K562 (cell line): Measurements from ENCODE around the gene SLC22A4. TPM values are rescaled to one million over a fixed set of nuclear protein-coding genes. Genes with fewer than 3 reads are reported as not detected.
A peak's percentile ranks its signal among the peaks of the same experiment; 100 is the strongest.

Source experiments
- ATAC-seq: fragments of 200-7000 bp; cut with Tn5 transposase; 3 replicates; pipeline ENCODE4 v1.9.1; 2020; ENCODE audit warnings: moderate library complexity
- BruUV-seq: library from RNA; stranded (reverse); fragments of 400-500 nt; replicated peaks from 2 replicates; lab custom pipeline; 2021; lab: Mats Ljungman, UMichigan
- CTCF ChIA-PET: fragments of 300-600 bp; formaldehyde crosslinking; extraction: SDS; loops from one replicate; lab custom pipeline; 2021; ENCODE audit warnings: low intra/inter-chr PET ratio; lab: Yijun Ruan, JAX
- POLR2A ChIA-PET: fragments of 300-600, 350-650 bp; sonication (Branson Sonifier 250); formaldehyde crosslinking; extraction: SDS; loops from one replicate; lab custom pipeline; 2021; ENCODE audit warnings: antibody characterized with exemption, inconsistent platforms; lab: Yijun Ruan, JAX
- DNase-seq, 4 experiments: peaks; one replicate each; pipeline versions ENCODE4 v3.0.0 to v3.0.0-alpha.2; 2011 to 2018; ENCODE audit warnings: low spot score in 3 of 4, mixed read lengths in 3 of 4; ENCODE audit errors: extremely low read depth in 1 of 4
- FAIRE-seq: peaks from 2 replicates; lab custom pipeline; 2011; peaks lifted over from hg19 to GRCh38; lab: Jason Lieb, UNC
- H2AFZ ChIP-seq: 2 replicates; pipeline ENCODE4 v1.6.0; 2011; ENCODE audit warnings: low read depth, low read length, control low read depth, inconsistent platforms
- H3K27ac ChIP-seq: fragments of 200-600 bp; 3 replicates; pipeline ENCODE4 v1.8.0; 2011; ENCODE audit warnings: low read depth, mild to moderate bottlenecking, control low read depth, inconsistent platforms, low read length, moderate library complexity, mixed read lengths; ENCODE audit errors: extremely low read depth
- H3K27me3 ChIP-seq, 2 experiments: fragments of 300-600 bp in 1 of 2; 2 replicates in 1 of 2; 3 replicates in 1 of 2; pipeline versions ENCODE4 v1.6.0 to v1.8.0; 2011; ENCODE audit warnings: inconsistent platforms in 2 of 2, low read length in 2 of 2, mild to moderate bottlenecking in 1 of 2, mixed read lengths in 1 of 2, moderate library complexity in 1 of 2; ENCODE audit not compliant: control insufficient read depth in 2 of 2, insufficient read depth in 2 of 2
- H3K36me3 ChIP-seq: fragments of 300-600 bp; 3 replicates; pipeline ENCODE4 v1.8.0; 2011; ENCODE audit warnings: mild to moderate bottlenecking, low read length, inconsistent platforms; ENCODE audit not compliant: control insufficient read depth, insufficient read depth
- H3K4me1 ChIP-seq, 2 experiments: fragments of 200-600 bp in 1 of 2; replicated peaks in 1 of 2; 2 replicates in 1 of 2; 3 replicates in 1 of 2; pipeline versions ENCODE4 v1.5.1 to v1.8.0; 2011; ENCODE audit warnings: inconsistent platforms in 2 of 2, low read length in 2 of 2, mild to moderate bottlenecking in 1 of 2, mixed read lengths in 1 of 2, moderate library complexity in 1 of 2; ENCODE audit not compliant: control insufficient read depth in 2 of 2, insufficient read depth in 2 of 2
- H3K4me2 ChIP-seq: 2 replicates; pipeline ENCODE4 v1.6.1; 2011; ENCODE audit warnings: low read length, control low read depth, inconsistent platforms, mixed read lengths; ENCODE audit not compliant: insufficient read depth
- H3K4me3 ChIP-seq: fragments of 200-600 bp; sonication (generic), shearing (Covaris generic); 2 replicates; pipeline ENCODE4 v1.5.1; 2016; ENCODE audit warnings: control low read depth, inconsistent platforms
- H3K79me2 ChIP-seq: fragments of 200-600 bp; 3 replicates; pipeline ENCODE4 v1.8.0; 2011; ENCODE audit warnings: low read length, inconsistent platforms; ENCODE audit not compliant: control insufficient read depth, insufficient read depth
- H3K9ac ChIP-seq, 2 experiments: 2 replicates each; pipeline versions ENCODE4 v1.6.0 to v1.6.1; 2011; ENCODE audit warnings: low read depth in 2 of 2, low read length in 2 of 2, control low read depth in 1 of 2, inconsistent platforms in 1 of 2, mild to moderate bottlenecking in 1 of 2, mixed read lengths in 1 of 2; ENCODE audit not compliant: insufficient read depth in 1 of 2
- H3K9me1 ChIP-seq: one replicate; pipeline ENCODE4 v1.6.0; 2011; ENCODE audit warnings: inconsistent platforms, mild to moderate bottlenecking, low read length, moderate library complexity; ENCODE audit not compliant: control insufficient read depth, insufficient read depth
- H3K9me3 ChIP-seq: replicated peaks from 2 replicates; pipeline ENCODE4 v1.5.1; 2011; ENCODE audit warnings: low read depth, low read length, inconsistent platforms; ENCODE audit not compliant: control insufficient read depth, insufficient read depth
- H4K20me1 ChIP-seq: replicated peaks from 2 replicates; pipeline ENCODE4 v1.6.1; 2011; ENCODE audit warnings: low read length, inconsistent platforms, mixed read lengths; ENCODE audit not compliant: control insufficient read depth, insufficient read depth
- BHLHE40 ChIP-seq: IDR thresholded peaks from 2 replicates; pipeline ENCODE4 v1.6.1; 2011; ENCODE audit warnings: low read length, improper control_type of control experiment
- HMGN3 ChIP-seq: IDR thresholded peaks from 2 replicates; pipeline ENCODE4 v1.6.1; 2011; ENCODE audit warnings: borderline replicate concordance, low read depth, mild to moderate bottlenecking, mixed read lengths, low read length; ENCODE audit not compliant: insufficient read length; ENCODE audit errors: extremely low read depth
- L3MBTL2 ChIP-seq: fragments of 450-650 bp; IDR thresholded peaks from 2 replicates; pipeline ENCODE4 v1.6.1; 2016; ENCODE audit warnings: mild to moderate bottlenecking, moderate library complexity
- POLR2G ChIP-seq: fragments of 200-400 bp; formaldehyde crosslinking; IDR thresholded peaks from 2 replicates; pipeline ENCODE4 v1.6.1; 2017; ENCODE audit warnings: low read depth, mild to moderate bottlenecking, antibody characterized with exemption, low read length, moderate library complexity
- RBFOX2 ChIP-seq: fragments of 200-400 bp; formaldehyde crosslinking; IDR thresholded peaks from 2 replicates; pipeline ENCODE4 v1.6.1; 2017; ENCODE audit warnings: low read depth, mild to moderate bottlenecking, low read length, moderate library complexity
- WGBS: fragments of 100-300 bp; shearing (Covaris generic); methylation state at CpG from one replicate; pipeline ENCODE4 v1.1.6; 2016; ENCODE audit warnings: low coverage, mixed read lengths; ENCODE audit not compliant: insufficient coverage; ENCODE audit errors: missing lambda C conversion rate; 5-methylcytosine and 5-hydroxymethylcytosine counted together
- in situ Hi-C: fragments of 300-500 bp; cut with MboI; formaldehyde crosslinking; loops from 4 replicates; pipeline ENCODE4 v1.15.0; 2018; ENCODE audit warnings: inconsistent platforms, mixed read lengths
- intact Hi-C: fragments of 100-400 bp; cut with micrococcal nuclease; formaldehyde crosslinking; loops from 2 replicates; pipeline ENCODE4 v1.14.2; 2022
- polyA plus RNA-seq, 8 experiments: library from polyadenylated mRNA; depleted of rRNA in 4 of 8; stranded (reverse) in 5 of 8; unstranded in 3 of 8; fragments of >200 nt; fragmentation: Nextera tagmentation in 2 of 8; fragmentation: Illumina TruSeq in 1 of 8; extraction: Ambion mirVana in 2 of 8; extraction: Trizol in 1 of 8; gene quantifications; 2 replicates each; pipeline versions ENCODE4 v1.2.1 to v1.2.3, GENCODE V29; 2011 to 2014; ENCODE audit warnings: inconsistent platforms in 1 of 8, missing spikeins in 1 of 8
- total RNA-seq, 7 experiments: library from RNA; depleted of rRNA in 6 of 7; stranded (reverse); fragments of >200 nt in 6 of 7; fragmentation: Illumina TruSeq in 2 of 7; extraction: Trizol in 2 of 7; gene quantifications; 2 replicates each; pipeline versions ENCODE4 v1.2.1 to v1.2.3, GENCODE V29; 2011 to 2021; ENCODE audit warnings: low replicate concordance in 1 of 7

The SLC22A4 gene
- total and polyA plus RNA-seq, 9 of the 15 experiments (the other 6 are each of a cell fraction or from before 2014, with no cell fraction given) = 2.7 to 9.5 (median 6.2) TPM

DNA sequence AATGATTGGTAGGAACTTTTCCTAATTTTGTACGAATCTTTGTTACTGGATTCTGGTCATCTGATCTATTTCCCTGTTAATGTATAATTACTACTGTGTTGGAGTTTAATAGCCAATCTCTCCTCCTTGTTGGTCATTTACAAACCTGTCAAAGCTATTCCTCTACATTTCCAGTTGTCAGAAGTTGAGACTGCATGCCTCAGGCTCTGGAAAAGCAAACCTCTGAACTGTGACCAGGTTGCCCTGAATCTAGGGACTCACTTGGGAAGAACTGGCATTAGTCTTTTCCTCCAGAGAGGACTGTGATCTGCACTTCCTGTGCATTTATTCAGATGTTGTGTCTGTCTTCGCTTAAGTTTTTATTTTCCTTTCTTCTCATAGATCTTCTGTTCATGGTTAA is 20.6 kb upstream of the SLC22A4 start (continued):
- TF ChIP-seq HMGN3 = no peak

DNA sequence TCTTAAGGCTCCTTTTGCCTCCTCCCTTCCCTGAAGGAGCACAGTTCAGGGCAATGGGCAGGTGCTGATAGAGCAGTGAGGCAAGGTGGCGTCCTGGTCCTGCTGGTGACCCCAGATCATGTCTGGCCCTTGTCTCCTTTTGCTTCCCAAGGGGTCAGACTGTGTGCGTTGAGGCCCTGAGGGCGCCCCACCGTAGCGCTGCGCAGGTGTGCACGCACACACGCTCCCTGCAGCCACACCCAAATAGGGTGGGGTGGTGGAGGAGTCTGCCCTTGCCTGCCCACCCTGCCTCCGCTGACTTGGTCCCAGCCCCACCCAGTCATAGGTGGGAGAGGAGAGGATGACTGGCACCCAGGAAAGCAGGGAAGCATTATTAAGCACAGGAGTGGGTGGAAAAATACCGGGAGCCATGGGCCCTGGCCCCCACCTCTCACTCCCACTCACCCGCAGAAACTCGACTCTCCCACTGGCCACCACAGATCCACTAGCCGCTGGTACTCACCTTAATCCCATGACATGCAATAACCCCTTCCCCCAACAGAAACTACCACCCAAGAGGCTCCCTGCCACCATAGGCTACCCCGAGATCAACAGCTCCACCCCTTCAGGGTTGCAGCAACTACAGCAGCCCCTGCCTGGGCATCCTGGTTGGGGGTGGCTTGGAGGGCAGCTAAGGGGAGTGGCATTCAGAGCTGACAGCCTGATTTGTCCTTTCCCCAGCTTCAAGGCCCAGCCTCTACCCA is 20.0 kb upstream of the SLC22A4 start:
- H3K4me1 ChIP-seq = peaks cover 28 to 47% of the 10 kb centered on the region in 2 experiments; a peak in 4 of 5 replicates
- H4K20me1 ChIP-seq = no peaks in the 10 kb centered on the region
- intact Hi-C loops (loop anchor here (5.0 kb wide), 1 partner anchor 37 kb away; no protein-coding TSS in a partner anchor), in situ Hi-C loops (no loop called here)
- POLR2A ChIA-PET = interaction anchor here (0.9 kb wide), 1 partner anchor 8 kb away, joined by 3 read pairs; no protein-coding TSS in a partner anchor
- WGBS = 64% methylated on average over 14 of the region's 14 CpGs
- peak; percentile 41; the same call in 1 of the 2 replicates for TF ChIP-seq POLR2G
- TF ChIP-seq RBFOX2 = 0 out of 2 replicates have a peak, but pooled peaks have one; percentile 18
- TF ChIP-seq L3MBTL2 = no peak
- TF ChIP-seq BHLHE40 = no peak
- no peaks in the 10 kb centered on the region for H3K27me3 ChIP-seq
- no TSS peak for BruUV-seq
- peak overlapping the region in 1 of 2 experiments; percentile 82; a peak in 3 of 4 replicates for H3K9ac ChIP-seq
- no peak overlapping the region for H3K27ac ChIP-seq
- no peak overlapping the region for H3K4me3 ChIP-seq
- FAIRE-seq (no peak), ATAC-seq (no peak), DNase-seq (peak in 2 of 4 experiments; percentile 59 to 65)
- CTCF ChIA-PET = no interaction called here
- H3K9me3 ChIP-seq = no peaks in the 10 kb centered on the region
- H3K36me3 ChIP-seq = peaks cover 10% of the 10 kb centered on the region; the same call in 2 of the 3 replicates
- H2AFZ ChIP-seq = peak overlapping the region; percentile 2; the same call in 1 of the 2 replicates
- H3K79me2 ChIP-seq = no peaks in the 10 kb centered on the region
- no peaks in the 10 kb centered on the region for H3K9me1 ChIP-seq
- no peak overlapping the region for H3K4me2 ChIP-seq
